Endothelial cell of umbilical vein (primary cell): ENCODE data around the gene TBC1D4. TPM values are rescaled to one million over a fixed set of nuclear protein-coding genes. Genes with fewer than 3 reads are reported as not detected.

Source experiments
- BruUV-seq: library from RNA; stranded (reverse); fragments of 400-500 nt; replicated peaks from 2 replicates; lab custom pipeline; 2021; lab: Mats Ljungman, UMichigan
- CTCF ChIA-PET: fragments of 300-600, 350-600 bp; sonication (Branson Sonifier 250); formaldehyde crosslinking; loops from one replicate; lab custom pipeline; 2021; ENCODE audit warnings: antibody characterized with exemption, inconsistent platforms; lab: Charles Lee
- POLR2A ChIA-PET: fragments of 300-600, 350-600 bp; sonication (Branson Sonifier 250); formaldehyde crosslinking; loops from one replicate; lab custom pipeline; 2021; ENCODE audit warnings: antibody characterized with exemption, inconsistent platforms; lab: Charles Lee
- DNase-seq: peaks from one replicate; pipeline ENCODE4 v3.0.0-alpha.2; 2011; ENCODE audit warnings: low read depth, low spot score
- FAIRE-seq: peaks from 2 replicates; lab custom pipeline; 2011; peaks lifted over from hg19 to GRCh38; lab: Jason Lieb, UNC
- H2AFZ ChIP-seq: 2 replicates; pipeline ENCODE4 v1.6.0; 2012; ENCODE audit warnings: low read depth, low read length, control low read depth, inconsistent platforms
- H3K27ac ChIP-seq: 2 replicates; pipeline ENCODE4 v1.5.1; 2011; ENCODE audit warnings: low read depth, mild to moderate bottlenecking, control low read depth, low read length, moderate library complexity; ENCODE audit not compliant: insufficient read depth
- H3K27me3 ChIP-seq, 2 experiments: 2 replicates each; pipeline versions ENCODE4 v1.6.0 to v1.6.1; 2011; ENCODE audit warnings: low read length in 2 of 2, mixed read lengths in 1 of 2; ENCODE audit not compliant: control insufficient read depth in 2 of 2, insufficient read depth in 2 of 2
- H3K36me3 ChIP-seq, 2 experiments: 2 replicates in 1 of 2; 3 replicates in 1 of 2; pipeline ENCODE4 v1.5.1; 2011; ENCODE audit warnings: low read length in 2 of 2, mild to moderate bottlenecking in 1 of 2, moderate library complexity in 1 of 2; ENCODE audit not compliant: control insufficient read depth in 2 of 2, insufficient read depth in 2 of 2; ENCODE audit errors: extremely low read depth in 1 of 2
- H3K4me1 ChIP-seq: 3 replicates; pipeline ENCODE4 v1.5.1; 2011; ENCODE audit warnings: mild to moderate bottlenecking, low read length; ENCODE audit not compliant: control insufficient read depth, insufficient read depth; ENCODE audit errors: extremely low read depth
- H3K4me2 ChIP-seq: 2 replicates; pipeline ENCODE4 v1.6.1; 2011; ENCODE audit warnings: low read length, control low read depth, mixed read lengths; ENCODE audit not compliant: insufficient read depth
- H3K4me3 ChIP-seq, 3 experiments: fragments of 200-600 bp in 1 of 3; sonication (generic), shearing (Covaris generic) in 1 of 3; replicated peaks in 1 of 3; 2 replicates each; pipeline ENCODE4 v1.5.1; 2011 to 2016; ENCODE audit warnings: control low read depth in 3 of 3, low read length in 3 of 3, mild to moderate bottlenecking in 2 of 3, inconsistent platforms in 1 of 3, low read depth in 1 of 3, moderate library complexity in 1 of 3; ENCODE audit not compliant: insufficient read depth in 1 of 3
- H3K79me2 ChIP-seq: 2 replicates; pipeline ENCODE4 v1.6.0; 2012; ENCODE audit warnings: low read length, inconsistent platforms; ENCODE audit not compliant: control insufficient read depth, insufficient read depth
- H3K9ac ChIP-seq: replicated peaks from 2 replicates; pipeline ENCODE3; 2011; ENCODE audit warnings: low read length, control low read depth; ENCODE audit not compliant: insufficient read depth; ENCODE audit errors: extremely low read depth
- H3K9me1 ChIP-seq: replicated peaks from 3 replicates; pipeline ENCODE4 v1.6.0; 2011; ENCODE audit warnings: mild to moderate bottlenecking, low read length; ENCODE audit not compliant: control insufficient read depth, insufficient read depth; ENCODE audit errors: extremely low read depth
- H3K9me3 ChIP-seq: replicated peaks from 2 replicates; pipeline ENCODE4 v1.5.1; 2012; ENCODE audit warnings: low read length, inconsistent platforms; ENCODE audit not compliant: control insufficient read depth, insufficient read depth
- H4K20me1 ChIP-seq: replicated peaks from 2 replicates; pipeline ENCODE3; 2011; ENCODE audit warnings: mild to moderate bottlenecking, low read length; ENCODE audit not compliant: control insufficient read depth, insufficient read depth; ENCODE audit errors: extremely low read depth
- CTCF ChIP-seq, 2 donors: IDR thresholded peaks; 1 replicate in 1 of 2; 2 replicates in 1 of 2; pipeline ENCODE4 v1.5.1; 2011; ENCODE audit warnings: low read length in 2 of 2, mild to moderate bottlenecking in 2 of 2, moderate library complexity in 2 of 2, control low read depth in 1 of 2, inconsistent platforms in 1 of 2, low read depth in 1 of 2; ENCODE audit not compliant: insufficient read depth in 1 of 2; ENCODE audit errors: extremely low read depth in 1 of 2
- EZH2 ChIP-seq: IDR thresholded peaks from 2 replicates; pipeline ENCODE4 v1.6.1; 2012; ENCODE audit warnings: borderline replicate concordance, low read depth, mild to moderate bottlenecking, moderate library complexity, low read length, inconsistent platforms; ENCODE audit not compliant: severe bottlenecking
- FOS ChIP-seq: IDR thresholded peaks from 2 replicates; pipeline ENCODE4 v1.6.1; 2011; ENCODE audit warnings: mild to moderate bottlenecking, low read length, moderate library complexity, borderline replicate concordance; ENCODE audit not compliant: insufficient read depth
- GATA2 ChIP-seq: IDR thresholded peaks from 2 replicates; pipeline ENCODE4 v1.7.0; 2011; ENCODE audit warnings: low read depth, mild to moderate bottlenecking, moderate library complexity, mixed read lengths, low read length; ENCODE audit not compliant: insufficient read length, insufficient read depth
- JUN ChIP-seq: IDR thresholded peaks from 2 replicates; pipeline ENCODE4 v1.6.1; 2011; ENCODE audit warnings: borderline replicate concordance, low read depth; ENCODE audit not compliant: insufficient read length, insufficient read depth
- MAX ChIP-seq: IDR thresholded peaks from 2 replicates; pipeline ENCODE4 v1.6.1; 2011; ENCODE audit not compliant: insufficient read depth, insufficient read length
- MYC ChIP-seq: IDR thresholded peaks from one replicate; pipeline ENCODE4 v1.6.1; 2011; ENCODE audit warnings: mild to moderate bottlenecking, low read depth, low read length
- POLR2A ChIP-seq: IDR thresholded peaks from 2 replicates; pipeline ENCODE4 v1.6.1; 2012; ENCODE audit warnings: low read depth, mild to moderate bottlenecking, control low read depth, low read length
- POLR2AphosphoS5 ChIP-seq: IDR thresholded peaks from 2 replicates; pipeline ENCODE4 v1.6.1; 2012; ENCODE audit warnings: low read depth, mild to moderate bottlenecking, control low read depth, low read length, moderate library complexity; ENCODE audit not compliant: insufficient read depth
- dilution Hi-C: fragments of 300-500 bp; cut with MboI; formaldehyde crosslinking; loops from one replicate; pipeline ENCODE4 v1.15.0; 2019; ENCODE audit warnings: low sequenced_read_pairs; ENCODE audit not compliant: extremely low pct_ligation_motif_present
- intact Hi-C: fragments of 100-400 bp; cut with micrococcal nuclease; formaldehyde crosslinking; loops from one replicate; pipeline ENCODE4 v1.10.0; 2022
- polyA plus RNA-seq, 4 experiments: library from polyadenylated mRNA; depleted of rRNA in 3 of 4; stranded (reverse) in 3 of 4; unstranded in 1 of 4; fragments of >200 nt; gene quantifications; 2 replicates each; pipeline versions ENCODE4 v1.2.1 to v1.2.3, GENCODE V29; 2011 to 2012; ENCODE audit warnings: missing spikeins in 1 of 4
- total RNA-seq: library from RNA; stranded (reverse); gene quantifications from 2 replicates; pipeline ENCODE4 v1.2.3, GENCODE V29; 2021

Gene TBC1D4
- total and polyA plus RNA-seq, 2 donors (not counting 3 experiments of a cell fraction or from before 2014, with no cell fraction given), result 58.3 to 81.0 TPM

GRCh38 chr13:75514080-75514995, 32.4 kb upstream of the TBC1D4 start:
- CTCF ChIA-PET, result interaction anchor here (0.7 to 1.2 kb wide), 4 partner anchors 10 to 31 kb away, joined by 3 to 4 read pairs (median 3); no protein-coding TSS in a partner anchor

GRCh38 chr13:75513271-75513670, 31.3 kb upstream of the TBC1D4 start:
- FAIRE-seq, result no peak
- no peak overlapping the region for H2AFZ ChIP-seq
- dilution Hi-C loops, result no loop called here

More at GRCh38 chr13:75514080-75514995, 32.4 kb upstream of the TBC1D4 start:
- no peak overlapping the region for H3K27ac ChIP-seq
- no peak overlapping the region for H3K9ac ChIP-seq
- no peaks in the 10 kb centered on the region for H3K36me3 ChIP-seq
- no peaks in the 10 kb centered on the region for H3K9me3 ChIP-seq
- intact Hi-C loops, result no loop called here
- TF ChIP-seq GATA2 (no peak), FOS (peak; percentile 17), POLR2AphosphoS5 (no peak), MYC (no peak), MAX (no peak), EZH2 (no peak), POLR2A (no peak)
- DNase-seq (no peak), FAIRE-seq (no peak)
- H3K9me1 ChIP-seq, result no peaks in the 10 kb centered on the region
- H3K4me3 ChIP-seq, result no peak overlapping the region
- H4K20me1 ChIP-seq, result no peaks in the 10 kb centered on the region
- H3K4me2 ChIP-seq, result no peak overlapping the region
- peaks cover 0 to 2% of the 10 kb centered on the region in 2 experiments for H3K27me3 ChIP-seq
- no peaks in the 10 kb centered on the region for H3K79me2 ChIP-seq
- dilution Hi-C loops, result no loop called here
- POLR2A ChIA-PET, result no interaction called here
- H2AFZ ChIP-seq, result no peak overlapping the region
- no TSS peak for BruUV-seq
- H3K4me1 ChIP-seq, result no peaks in the 10 kb centered on the region

More at GRCh38 chr13:75513271-75513670, 31.3 kb upstream of the TBC1D4 start:
- Histone ChIP-seq H3K79me2 (no peaks in the 10 kb centered on the region), H4K20me1 (no peaks in the 10 kb centered on the region), H3K9me3 (no peaks in the 10 kb centered on the region), H3K36me3 (no peaks in the 10 kb centered on the region), H3K9me1 (no peaks in the 10 kb centered on the region), H3K4me1 (no peaks in the 10 kb centered on the region), H3K27me3 (peaks cover 0 to 2% of the 10 kb centered on the region in 2 experiments), H3K9ac (no peak overlapping the region), H3K4me3 (no peak overlapping the region), H3K27ac (no peak overlapping the region), H3K4me2 (no peak overlapping the region)
- TF ChIP-seq CTCF (IDR thresholded peaks at IDR 0.05; ENCODE audit: extremely low read depth in 1 of 2, insufficient read depth in 1 of 2, low read depth in 1 of 2, low read length in 2 of 2) (no peak), GATA2 (no peak), FOS (no peak), EZH2 (no peak), JUN (no peak), MYC (no peak), MAX (no peak), POLR2AphosphoS5 (no peak), POLR2A (no peak)
- BruUV-seq, result no TSS peak
- CTCF ChIA-PET, result interaction anchor here (0.9 to 1.2 kb wide), 2 partner anchors 10 to 11 kb away, joined by 3 read pairs; no protein-coding TSS in a partner anchor
- POLR2A ChIA-PET, result no interaction called here
- DNase-seq, result no peak
- intact Hi-C loops, result no loop called here
